Measurements from ENCODE around the gene KCTD16.

The KCTD16 gene
- 0.07 to 0.58 (median 0.27) reads per million in 3 experiments for total RNA-seq

- peak; percentile 98 for DNase-seq
Measured at GRCh38 chr5:144170276-144171024, at the start of gene KCTD16, which contains the start of gene YIPF5. KCTD16 (plus strand) TSS chr5:144170873. YIPF5 (minus strand) TSS chr5:144170659; CDS start chr5:144169955, 704 bp downstream.

GRCh38 chr5:144121577-144121976, 49.1 kb upstream of the KCTD16 start:
- DNase-seq = no peak

- no peak for DNase-seq
Measured at GRCh38 chr5:144122081-144122480, 48.6 kb upstream of the KCTD16 start.

- DNase-seq = no peak
Measured at GRCh38 chr5:144122641-144123040, 48.0 kb upstream of the KCTD16 start.

- DNase-seq = no peak
Measured at GRCh38 chr5:144125163-144125726, 45.4 kb upstream of the KCTD16 start.

- DNase-seq = no peak
Measured at GRCh38 chr5:144126707-144127106, 44.0 kb upstream of the KCTD16 start.

- DNase-seq = no peak
Measured at GRCh38 chr5:144128844-144129243, 41.8 kb upstream of the KCTD16 start.

GRCh38 chr5:144130306-144130705, 40.4 kb upstream of the KCTD16 start:
- DNase-seq = no peak

- DNase-seq = no peak
Measured at GRCh38 chr5:144131261-144131660, 39.4 kb upstream of the KCTD16 start.

- DNase-seq = no peak
Measured at GRCh38 chr5:144133050-144133633, 37.5 kb upstream of the KCTD16 start.

- DNase-seq = no peak
Measured at GRCh38 chr5:144134194-144134826, 36.4 kb upstream of the KCTD16 start.

GRCh38 chr5:144135113-144135762, 35.4 kb upstream of the KCTD16 start:
- no peak for DNase-seq

- no peak for DNase-seq
Measured at GRCh38 chr5:144139586-144139985, 31.1 kb upstream of the KCTD16 start.

- no peak for DNase-seq
Measured at GRCh38 chr5:144141585-144141984, 29.1 kb upstream of the KCTD16 start.

GRCh38 chr5:144142139-144142823, 28.4 kb upstream of the KCTD16 start:
- DNase-seq = peak; percentile 12

GRCh38 chr5:144142824-144143162, 27.9 kb upstream of the KCTD16 start:
- DNase-seq = no peak

- no peak for DNase-seq
Measured at GRCh38 chr5:144143625-144144024, 27.0 kb upstream of the KCTD16 start.

- DNase-seq = no peak
Measured at GRCh38 chr5:144144956-144145751, 25.5 kb upstream of the KCTD16 start.

GRCh38 chr5:144151026-144151425, 19.6 kb upstream of the KCTD16 start:
- DNase-seq = no peak

- DNase-seq = no peak
Measured at GRCh38 chr5:144156767-144157171, 13.9 kb upstream of the KCTD16 start.

- no peak for DNase-seq
Measured at GRCh38 chr5:144162686-144163085, 8.0 kb upstream of the KCTD16 start.

GRCh38 chr5:144166696-144167095, 4.0 kb upstream of the KCTD16 start:
- DNase-seq = no peak
